ENCODE data around the gene DAAM1.

The DAAM1 gene

GRCh38 chr14:59238216-59238615 is 49.7 kb downstream of the DAAM1 start:
- CTCF ChIA-PET: interaction anchor here (0.7 kb wide), 1 partner anchor 9 kb away, joined by 5 read pairs; no protein-coding TSS in a partner anchor
- POLR2A ChIA-PET (ENCODE audit: low non-redundant PET): interaction anchor here (0.6 kb wide), 1 partner anchor 13 kb away, joined by 11 read pairs; no protein-coding TSS in a partner anchor
- no peak for DNase-seq (ENCODE audit: low spot score)
- TF ChIP-seq CTCF (conservative IDR thresholded peaks at IDR 0.05; ENCODE audit: low read depth): no peak
- no peak overlapping the region for H3K27ac ChIP-seq

GRCh38 chr14:59239022-59239421 is 50.6 kb downstream of the DAAM1 start:
- H3K27ac ChIP-seq: no peak overlapping the region
- ChIA-PET CTCF (no interaction called here), POLR2A (ENCODE audit: low non-redundant PET) (no interaction called here)
- no peak for DNase-seq (ENCODE audit: low spot score)
- no peak for TF ChIP-seq CTCF (conservative IDR thresholded peaks at IDR 0.05; ENCODE audit: low read depth)

GRCh38 chr14:59240356-59240755 is 51.9 kb downstream of the DAAM1 start:
- TF ChIP-seq CTCF (conservative IDR thresholded peaks at IDR 0.05; ENCODE audit: low read depth): no peak
- CTCF ChIA-PET: no interaction called here

GRCh38 chr14:59241121-59241520 is 52.7 kb downstream of the DAAM1 start:
- H3K27ac ChIP-seq: no peak overlapping the region
- POLR2A ChIA-PET (ENCODE audit: low non-redundant PET): no interaction called here
- TF ChIP-seq CTCF (conservative IDR thresholded peaks at IDR 0.05; ENCODE audit: low read depth): no peak
- CTCF ChIA-PET: no interaction called here
- DNase-seq (ENCODE audit: low spot score): no peak

More at GRCh38 chr14:59240356-59240755, 51.9 kb downstream of the DAAM1 start:
- DNase-seq (ENCODE audit: low spot score): no peak
- POLR2A ChIA-PET (ENCODE audit: low non-redundant PET): no interaction called here
- no peak overlapping the region for H3K27ac ChIP-seq

GRCh38 chr14:59243174-59243573 is 54.7 kb downstream of the DAAM1 start:
- H3K27ac ChIP-seq: no peak overlapping the region
- ChIA-PET CTCF (interaction anchor here (0.7 kb wide), 1 partner anchor 51 kb away, joined by 3 read pairs; no protein-coding TSS in a partner anchor), POLR2A (ENCODE audit: low non-redundant PET) (no interaction called here)
- no peak for TF ChIP-seq CTCF (conservative IDR thresholded peaks at IDR 0.05; ENCODE audit: low read depth)
- DNase-seq (ENCODE audit: low spot score): no peak

GRCh38 chr14:59244581-59244980 is 56.1 kb downstream of the DAAM1 start:
- POLR2A ChIA-PET (ENCODE audit: low non-redundant PET): no interaction called here
- CTCF ChIA-PET: interaction anchor here (0.7 to 1.0 kb wide), 2 partner anchors 38 to 98 kb away, joined by 3 to 4 read pairs; no protein-coding TSS in a partner anchor
- no peak for TF ChIP-seq CTCF (conservative IDR thresholded peaks at IDR 0.05; ENCODE audit: low read depth)
- H3K27ac ChIP-seq: no peak overlapping the region
- DNase-seq (ENCODE audit: low spot score): no peak
